ENCODE data around the gene ZNF609.

The ZNF609 gene

GRCh38 chr15:64460206-64460723 lies at the start of gene ZNF609:
ZNF609 (plus strand) TSS chr15:64460578; CDS start chr15:64499420, 38,842 bp downstream.
- DNase-seq, result peak; percentile 99

- no peak for DNase-seq
Measured at GRCh38 chr15:64412216-64412615, 48.2 kb upstream of the ZNF609 start.

- no peak for DNase-seq
Measured at GRCh38 chr15:64422697-64423096, 37.7 kb upstream of the ZNF609 start.

GRCh38 chr15:64423970-64424369 lies 36.4 kb upstream of the ZNF609 start:
- no peak for DNase-seq

- no peak for DNase-seq
Measured at GRCh38 chr15:64425221-64425620, 35.2 kb upstream of the ZNF609 start.

GRCh38 chr15:64426845-64427465 lies 33.4 kb upstream of the ZNF609 start:
- peak; percentile 51 for DNase-seq

- DNase-seq, result no peak
Measured at GRCh38 chr15:64429448-64429847, 30.9 kb upstream of the ZNF609 start.

- peak; percentile 63 for DNase-seq
Measured at GRCh38 chr15:64430000-64430735, 30.2 kb upstream of the ZNF609 start.

GRCh38 chr15:64437982-64438381 lies 22.4 kb upstream of the ZNF609 start:
- DNase-seq, result no peak

- DNase-seq, result no peak
Measured at GRCh38 chr15:64438653-64439447, 21.5 kb upstream of the ZNF609 start.

- no peak for DNase-seq
Measured at GRCh38 chr15:64441852-64442251, 18.5 kb upstream of the ZNF609 start.

- DNase-seq, result no peak
Measured at GRCh38 chr15:64443016-64443415, 17.4 kb upstream of the ZNF609 start.

- peak; percentile 42 for DNase-seq
Measured at GRCh38 chr15:64443747-64444621, 16.4 kb upstream of the ZNF609 start.

GRCh38 chr15:64444836-64445235 lies 15.5 kb upstream of the ZNF609 start:
- DNase-seq, result no peak

GRCh38 chr15:64447536-64448315 lies 12.7 kb upstream of the ZNF609 start:
- DNase-seq, result no peak

- peak; percentile 47 for DNase-seq
Measured at GRCh38 chr15:64452988-64453688, 7.2 kb upstream of the ZNF609 start.

- no peak for DNase-seq
Measured at GRCh38 chr15:64453689-64454037, 6.7 kb upstream of the ZNF609 start.

GRCh38 chr15:64454282-64454681 lies 6.1 kb upstream of the ZNF609 start:
- peak; percentile 46 for DNase-seq

- DNase-seq, result peak; percentile 90
Measured at GRCh38 chr15:64455961-64456371, 4.4 kb upstream of the ZNF609 start.

- DNase-seq, result peak; percentile 21
Measured at GRCh38 chr15:64456634-64457108, 3.7 kb upstream of the ZNF609 start.

Measured in eye (tissue), 1 donor.